Loucy (cell line): ENCODE data around the gene DOCK3.

Source experiments
- CTCF ChIP-seq: fragments of 200-600 bp; sonication (generic); conservative IDR thresholded peaks from 2 replicates; pipeline ENCODE4 v1.5.1; 2014; ENCODE audit warnings: mild to moderate bottlenecking, antibody characterized with exemption, low read length
- EZH2phosphoT487 ChIP-seq: fragments of 200-600 bp; IDR thresholded peaks from 2 replicates; pipeline ENCODE4 v1.6.1; 2018; ENCODE audit warnings: antibody characterized with exemption, mild to moderate bottlenecking, moderate library complexity, borderline replicate concordance

GRCh38 chr3:51393134-51393495 is 718.4 kb downstream of the DOCK3 start:
- TF ChIP-seq CTCF (no peak), EZH2phosphoT487 (no peak)
